K562 (cell line): Measurements from ENCODE around the gene C18orf32.
A peak's percentile ranks its signal among the peaks of the same experiment; 100 is the strongest.

Experiments used
- ATF3 ChIP-seq, 2 experiments: fragments of 450-650 bp in 1 of 2; sonication (generic) in 1 of 2; formaldehyde crosslinking in 1 of 2; IDR thresholded peaks in 1 of 2; conservative IDR thresholded peaks in 1 of 2; 2 replicates each; pipeline versions ENCODE4 v1.6.1 to v1.8.1; 2016 to 2023; ENCODE audit warnings: mild to moderate bottlenecking in 2 of 2, moderate library complexity in 2 of 2, inconsistent platforms in 1 of 2, missing genetic modification reagents in 1 of 2
- CHD2 ChIP-seq: IDR thresholded peaks from 2 replicates; pipeline ENCODE4 v1.6.1; 2011; ENCODE audit warnings: low read depth, low read length
- ETV6 ChIP-seq, 3 experiments: fragments of 150-350 bp in 1 of 3; sonication (generic) in 1 of 3; formaldehyde crosslinking in 1 of 3; IDR thresholded peaks; 2 replicates each; pipeline versions ENCODE4 v1.6.1 to v1.8.0; 2014 to 2022; ENCODE audit warnings: borderline replicate concordance in 2 of 3, low read depth in 2 of 3, antibody characterized with exemption in 1 of 3, low read length in 1 of 3, mild to moderate bottlenecking in 1 of 3, missing genetic modification reagents in 1 of 3
- JUND ChIP-seq, 2 experiments: IDR thresholded peaks; 2 replicates in 1 of 2; 3 replicates in 1 of 2; pipeline ENCODE4 v1.6.1; 2011; ENCODE audit warnings: borderline replicate concordance in 2 of 2, low read depth in 2 of 2, low read length in 2 of 2, improper control_type of control experiment in 1 of 2, missing biosample characterization in 1 of 2, missing genetic modification characterization in 1 of 2, missing genetic modification reagents in 1 of 2
- MLX ChIP-seq, 2 experiments: fragments of 450-650 bp in 1 of 2; sonication (generic) in 1 of 2; formaldehyde crosslinking; conservative IDR thresholded peaks; 2 replicates each; pipeline versions ENCODE4 v1.4.0 to v1.8.1; 2020 to 2022; ENCODE audit warnings: mild to moderate bottlenecking in 1 of 2, missing genetic modification reagents in 1 of 2

GRCh38 chr18:49486953-49487710 lies at the start of gene C18orf32:
- TF ChIP-seq MLX (CRISPR knock-in tag; conservative IDR thresholded peaks at IDR 0.05) (0 out of 4 replicates have a peak, but pooled peaks of 1 of the 2 experiments have one; percentile 12), ETV6 (IDR thresholded peaks at IDR 0.05; ENCODE audit: borderline replicate concordance in 1 of 2, low read depth in 2 of 2, low read length in 1 of 2) (no peak), ETV6 (CRISPR knock-in tag; IDR thresholded peaks at IDR 0.05; ENCODE audit: borderline replicate concordance) (no peak), CHD2 (peak; percentile 51; the same call in 1 of the 2 replicates), ATF3 (IDR thresholded peaks at IDR 0.05) (peak; percentile 47), ATF3 (CRISPR knock-in tag; conservative IDR thresholded peaks at IDR 0.05) (no peak), JUND (IDR thresholded peaks at IDR 0.05; ENCODE audit: borderline replicate concordance, low read depth, low read length) (peak; percentile 44; the same call in 1 of the 2 replicates), JUND (tag; IDR thresholded peaks at IDR 0.05; ENCODE audit: borderline replicate concordance, low read depth, low read length) (no peak; the same call in 2 of the 3 replicates)
